ENCODE measurements around the gene RAD51.

Gene RAD51

GRCh38 chr15:40773496-40773895, 78.5 kb downstream of the RAD51 start:
- no peak overlapping the region for H3K27ac ChIP-seq
- TF ChIP-seq CTCF (IDR thresholded peaks at IDR 0.05), result no peak
- no peak for DNase-seq
- peaks cover 0 to 31% (median 0%) of the 10 kb centered on the region in 4 donors for H3K4me1 ChIP-seq
- intact Hi-C loops (cut with DNase I; ENCODE audit: low total_unique reads), result no loop called here
- no peak overlapping the region for H3K4me3 ChIP-seq
- H3K27me3 ChIP-seq, result no peaks in the 10 kb centered on the region
- peaks cover 57 to 93% (median 67%) of the 10 kb centered on the region in 3 donors for H3K36me3 ChIP-seq
- no peaks in the 10 kb centered on the region for H3K9me3 ChIP-seq

- Histone ChIP-seq H3K36me3 (peaks cover 61 to 93% (median 71%) of the 10 kb centered on the region in 3 donors), H3K9me3 (no peaks in the 10 kb centered on the region), H3K27me3 (no peaks in the 10 kb centered on the region), H3K4me3 (no peak overlapping the region), H3K27ac (no peak overlapping the region), H3K4me1 (peaks cover 0 to 27% (median 0%) of the 10 kb centered on the region in 4 donors)
- no peak for DNase-seq
- no peak for TF ChIP-seq CTCF (IDR thresholded peaks at IDR 0.05)
- intact Hi-C loops (cut with DNase I; ENCODE audit: low total_unique reads), result no loop called here
These were observed 78.9 kb downstream of the RAD51 start for GRCh38 chr15:40773902-40774301.

GRCh38 chr15:40775007-40775406, 80.0 kb downstream of the RAD51 start:
- H3K4me3 ChIP-seq, result no peak overlapping the region
- no peaks in the 10 kb centered on the region for H3K9me3 ChIP-seq
- no peak overlapping the region for H3K27ac ChIP-seq
- DNase-seq, result no peak
- H3K27me3 ChIP-seq, result no peaks in the 10 kb centered on the region
- no peak for TF ChIP-seq CTCF (IDR thresholded peaks at IDR 0.05)
- H3K4me1 ChIP-seq, result peaks cover 0 to 21% (median 0%) of the 10 kb centered on the region in 4 donors
- peaks cover 72 to 100% (median 81%) of the 10 kb centered on the region in 3 donors for H3K36me3 ChIP-seq
- intact Hi-C loops (cut with DNase I; ENCODE audit: low total_unique reads), result no loop called here

- TF ChIP-seq CTCF (IDR thresholded peaks at IDR 0.05), result no peak
- intact Hi-C loops (cut with DNase I; ENCODE audit: low total_unique reads), result no loop called here
- no peak for DNase-seq
- Histone ChIP-seq H3K27ac (no peak overlapping the region), H3K9me3 (no peaks in the 10 kb centered on the region), H3K27me3 (no peaks in the 10 kb centered on the region), H3K4me3 (no peak overlapping the region), H3K36me3 (peaks cover 73 to 92% (median 81%) of the 10 kb centered on the region in 3 donors), H3K4me1 (peaks cover 0 to 14% (median 0%) of the 10 kb centered on the region in 4 donors)
These were observed 81.0 kb downstream of the RAD51 start for GRCh38 chr15:40775740-40776536.

- TF ChIP-seq CTCF (IDR thresholded peaks at IDR 0.05), result no peak
- no peak overlapping the region for H3K27ac ChIP-seq
- intact Hi-C loops (cut with DNase I; ENCODE audit: low total_unique reads), result no loop called here
- H3K4me3 ChIP-seq, result no peak overlapping the region
- peaks cover 0 to 10% (median 0%) of the 10 kb centered on the region in 4 donors for H3K4me1 ChIP-seq
- H3K36me3 ChIP-seq, result peaks cover 73 to 85% (median 79%) of the 10 kb centered on the region in 3 donors
- DNase-seq, result no peak
- no peaks in the 10 kb centered on the region for H3K27me3 ChIP-seq
- H3K9me3 ChIP-seq, result no peaks in the 10 kb centered on the region
These were observed 81.7 kb downstream of the RAD51 start for GRCh38 chr15:40776537-40777141.

Data from tibial artery (tissue), 4 donors.